ENCODE data around the gene KRTAP6-3.

The KRTAP6-3 gene

GRCh38 chr21:30628109-30628508 lies 35.9 kb downstream of the KRTAP6-3 start:
- no peak for DNase-seq

- DNase-seq = no peak
Observed at GRCh38 chr21:30629200-30629599, 37.0 kb downstream of the KRTAP6-3 start.

DNA sequence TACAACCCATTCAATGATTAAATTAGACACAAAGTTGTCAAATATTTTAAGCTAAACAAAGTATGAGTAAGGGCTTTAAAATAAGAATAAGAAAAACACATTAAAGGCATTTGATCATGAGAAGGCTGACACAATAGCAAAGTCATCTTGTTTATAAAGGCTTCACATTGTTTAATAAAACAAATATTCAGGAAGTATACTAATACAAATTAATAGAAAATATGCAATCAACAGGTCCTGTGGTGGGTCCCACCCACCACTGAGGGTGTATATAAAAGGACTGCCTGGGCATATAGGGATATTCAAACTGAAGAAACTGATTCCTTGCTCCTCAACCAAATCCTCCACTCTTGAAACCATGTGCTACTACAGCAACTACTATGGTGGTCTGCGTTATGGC lies 42.7 kb downstream of the KRTAP6-3 start, which contains the start of gene KRTAP20-2:
TSS of gene KRTAP20-2 (plus strand) at position 301 of the 400 bp plus-strand sequence. CDS start at position 359, 58 bp downstream.
- no peak for DNase-seq

- DNase-seq = no peak
Observed at GRCh38 chr21:30638686-30639085, 46.4 kb downstream of the KRTAP6-3 start.

GRCh38 chr21:30642564-30642963 lies 50.3 kb downstream of the KRTAP6-3 start, which contains the start of gene KRTAP20-3:
KRTAP20-3 (plus strand) TSS chr21:30642864.
- no peak for DNase-seq
